Ovary (tissue), 3 donors: Measurements from ENCODE around the gene SEMA4D.

ENCODE experiments used
- CTCF ChIP-seq, 3 donors: fragments of 450-650 bp in 2 of 3; fragments of 200-600 bp in 1 of 3; IDR thresholded peaks; one replicate each; pipeline versions ENCODE4 v1.5.1 to v1.8.0; 2016 to 2022; ENCODE audit warnings: antibody characterized with exemption in 3 of 3, mild to moderate bottlenecking in 1 of 3
- EP300 ChIP-seq: sonication (generic); formaldehyde crosslinking; IDR thresholded peaks from one replicate; pipeline ENCODE4 v1.6.1; 2017; ENCODE audit warnings: antibody characterized with exemption
- POLR2A ChIP-seq: fragments of 450-650 bp; IDR thresholded peaks from one replicate; pipeline ENCODE4 v1.6.1; 2017; ENCODE audit warnings: antibody characterized with exemption, mild to moderate bottlenecking, moderate library complexity
- donor health status: DM: no; HTN: no; CAD: no.

- TF ChIP-seq POLR2A: no peak
- no peak for TF ChIP-seq CTCF (IDR thresholded peaks at IDR 0.05)
- no peak for TF ChIP-seq EP300
These were observed 72.0 kb downstream of the SEMA4D start for GRCh38 chr9:89425921-89426383.
